Hypothalamus (tissue), 51 donors: ENCODE data around the gene PTX4.

Experiments
- DNase-seq, 51 donors: peaks; one replicate each; lab custom pipeline; 2025; lab: John Stamatoyannopoulos, UW

Gene PTX4

DNA sequence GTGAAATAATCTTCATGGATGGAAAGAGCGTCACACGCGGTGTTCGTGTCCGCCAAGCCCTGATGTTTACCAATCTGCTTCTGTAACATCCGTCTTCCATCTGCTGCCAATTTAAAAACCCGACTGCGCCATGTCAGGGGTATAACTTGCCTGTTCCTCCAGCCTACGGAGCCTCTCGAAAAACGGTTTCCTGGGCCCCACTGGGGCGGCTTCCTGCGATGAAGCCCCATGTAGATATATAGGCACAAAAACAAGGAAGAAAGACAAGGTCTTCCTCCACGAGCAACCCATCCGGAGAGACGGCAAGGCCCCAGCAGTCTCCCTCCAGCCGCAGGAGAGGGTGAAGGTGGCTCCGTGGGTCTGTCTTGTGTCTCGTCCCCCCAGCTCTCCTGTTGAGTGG, at the start of gene PTX4:
Gene PTX4, minus strand, starts transcription at position 326 of the 400 bp plus-strand sequence. Its CDS starts 35 bp downstream, at position 291.
- no peak for DNase-seq

DNA sequence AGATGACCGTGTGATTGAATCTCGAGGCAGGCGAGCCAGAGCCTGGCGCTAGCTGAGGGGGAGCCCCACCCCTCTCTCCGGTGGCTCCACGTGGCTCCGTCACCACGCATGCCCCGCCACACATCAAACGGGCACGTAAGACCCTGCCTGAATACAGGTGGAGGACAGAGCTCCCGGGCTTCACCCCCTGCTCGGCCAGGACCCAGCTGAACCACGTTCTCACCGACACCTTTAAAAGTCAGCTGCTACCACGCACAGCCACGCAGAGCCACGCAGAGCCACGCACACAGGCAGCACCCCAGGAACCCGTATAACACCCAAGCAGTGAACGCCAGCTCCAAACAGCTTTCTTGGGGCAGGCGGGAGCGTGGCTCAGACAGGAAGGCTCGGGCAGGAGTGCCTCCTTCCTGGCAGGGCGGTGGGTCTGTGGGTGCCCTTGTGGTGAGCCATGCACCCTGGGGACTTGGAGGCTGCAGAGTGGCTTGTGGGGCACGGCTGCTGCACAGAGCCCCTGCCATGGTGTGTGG, 49.1 kb upstream of the PTX4 start:
- DNase-seq, result no peak

GRCh38 chr16:1537138-1537577, 48.4 kb upstream of the PTX4 start:
- DNase-seq, result no peak

DNA sequence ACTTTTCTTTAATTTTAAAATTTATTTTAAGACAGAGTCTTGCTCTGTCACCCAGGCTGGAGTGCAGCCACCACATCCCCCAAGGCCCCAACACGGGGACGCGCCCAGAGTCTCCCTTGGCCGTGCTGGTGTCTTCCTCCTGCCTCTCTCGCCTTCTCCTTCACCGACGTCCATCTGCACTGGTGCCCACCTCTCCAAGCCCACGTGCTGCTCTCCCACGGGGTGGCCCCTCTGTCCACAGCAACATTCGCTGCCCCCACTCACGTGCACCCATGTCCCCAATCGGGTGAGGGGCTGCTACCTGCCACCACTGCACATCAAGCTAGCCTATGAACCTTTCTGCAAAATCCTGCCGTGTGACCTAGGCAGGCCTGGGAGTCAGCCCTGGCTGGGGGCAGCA, 47.9 kb upstream of the PTX4 start:
- DNase-seq, result no peak

GRCh38 chr16:1535391-1536291, 46.9 kb upstream of the PTX4 start:
- no peak for DNase-seq

- no peak for DNase-seq
Measured at GRCh38 chr16:1534021-1535020, 45.6 kb upstream of the PTX4 start.

DNA sequence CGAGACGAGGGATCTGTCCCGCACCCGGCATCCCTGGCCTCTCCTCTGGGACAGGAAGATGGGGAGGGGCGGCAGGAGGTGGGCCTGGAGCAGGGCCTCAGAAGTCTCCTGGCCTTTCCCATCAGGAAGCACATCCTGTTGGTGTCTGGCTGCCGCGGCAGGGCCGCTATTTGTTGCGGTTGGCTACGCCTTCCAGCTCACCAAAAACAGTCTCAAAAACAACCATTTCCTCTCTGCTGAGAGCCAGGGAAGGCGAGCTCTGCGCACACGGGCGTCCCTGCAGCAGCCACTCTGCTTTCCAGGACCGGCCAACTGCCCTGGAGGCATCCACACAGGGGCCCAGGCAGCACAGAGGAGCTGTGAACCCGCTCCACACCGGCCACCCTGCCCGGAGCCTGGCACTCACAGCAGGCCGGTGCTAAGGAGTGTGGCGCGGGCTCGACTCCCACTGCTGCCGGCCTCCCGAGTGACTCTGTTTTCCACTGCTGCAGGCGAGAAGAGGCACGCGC, 44.8 kb upstream of the PTX4 start, which contains the start of gene TMEM204:
Gene TMEM204, plus strand, starts transcription at position 224 of the 509 bp plus-strand sequence. CDS start 610 bp downstream, outside the sequence.
- DNase-seq, result no peak

GRCh38 chr16:1532771-1533170, 44.0 kb upstream of the PTX4 start:
- DNase-seq, result no peak

DNA sequence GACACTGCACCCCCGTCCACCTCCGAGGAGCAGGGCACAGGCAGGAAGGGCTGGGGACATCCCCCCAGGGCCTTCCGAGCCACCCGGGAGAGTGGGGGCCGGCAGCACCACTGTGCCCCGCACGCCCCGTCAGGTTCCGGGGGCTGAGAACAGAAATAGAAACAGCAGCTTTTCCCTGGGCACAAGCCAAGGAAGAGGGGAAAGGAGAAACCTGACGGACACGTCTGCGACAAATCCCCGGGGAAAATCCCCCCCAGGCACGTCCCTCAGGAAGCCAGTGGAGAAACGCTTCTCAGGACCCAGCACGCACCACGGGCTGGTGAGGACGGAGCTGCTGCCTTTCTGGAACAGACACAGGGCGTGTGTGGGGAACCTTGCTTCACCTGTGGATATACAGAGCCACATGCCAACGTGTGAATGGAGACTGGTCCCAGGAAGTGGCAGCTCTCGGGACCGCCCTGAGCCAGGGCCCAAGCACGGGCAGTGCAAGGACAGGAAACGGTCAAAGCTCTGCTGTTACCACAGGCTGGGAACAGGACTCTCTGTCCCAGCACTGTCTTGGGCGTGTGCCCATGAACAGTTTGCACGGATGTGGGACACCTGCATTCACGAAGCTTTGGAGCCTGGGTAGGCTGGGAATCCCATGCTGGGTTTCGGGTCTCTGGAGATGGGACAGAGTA, 43.5 kb upstream of the PTX4 start:
- peak in 1 of 51 donors; percentile 4 for DNase-seq

DNA sequence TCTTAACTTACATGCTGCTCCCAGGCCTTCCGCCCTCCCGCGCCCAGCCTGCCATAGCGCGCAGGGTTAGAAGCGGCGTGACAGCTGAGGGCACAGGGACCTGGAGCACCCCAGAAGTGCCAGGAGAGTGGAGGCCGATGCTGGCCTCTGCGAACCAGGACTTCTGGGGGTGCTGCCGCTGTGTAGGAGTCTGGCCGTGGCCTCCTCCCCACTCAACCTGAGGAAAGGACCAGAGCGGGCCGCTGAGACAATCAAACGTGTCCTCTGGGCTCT, 42.8 kb upstream of the PTX4 start:
- DNase-seq, result no peak

DNA sequence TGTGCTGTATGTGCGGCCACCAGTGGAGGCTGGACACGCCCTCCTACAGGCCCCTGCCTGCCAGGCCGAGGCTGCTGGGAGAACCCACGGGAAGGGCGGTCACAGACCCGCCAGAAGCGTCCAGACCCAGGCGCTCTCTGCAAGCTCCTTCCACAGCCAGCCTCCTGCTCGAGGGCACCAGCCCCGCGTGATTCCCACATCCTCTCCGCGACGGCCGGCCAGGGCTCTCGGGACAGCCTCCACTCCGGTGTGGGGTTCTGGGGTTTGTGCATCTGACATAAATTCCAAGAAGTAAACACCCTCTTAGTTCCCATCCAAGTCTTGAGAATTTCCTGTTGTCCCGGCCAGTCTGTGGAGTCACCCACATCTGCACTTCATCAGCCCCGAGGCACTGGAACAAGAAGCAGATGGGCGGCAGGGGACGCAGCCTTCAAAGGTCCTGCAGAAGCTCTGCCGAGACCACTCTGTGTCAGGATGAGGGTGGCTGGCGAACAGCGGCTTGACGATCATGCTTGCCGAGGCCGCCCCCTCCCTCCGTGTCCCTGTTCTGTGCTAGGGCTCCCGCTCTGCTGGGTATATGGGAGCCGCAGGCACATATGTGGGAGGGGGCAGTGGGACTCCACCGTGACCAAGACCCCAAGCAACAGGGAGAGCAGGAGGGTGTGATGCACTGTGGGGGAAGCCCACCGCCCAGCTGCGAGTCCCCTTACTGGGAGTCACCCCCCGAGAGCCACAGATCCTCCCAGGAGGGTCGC, 42.3 kb upstream of the PTX4 start:
- no peak for DNase-seq

DNA sequence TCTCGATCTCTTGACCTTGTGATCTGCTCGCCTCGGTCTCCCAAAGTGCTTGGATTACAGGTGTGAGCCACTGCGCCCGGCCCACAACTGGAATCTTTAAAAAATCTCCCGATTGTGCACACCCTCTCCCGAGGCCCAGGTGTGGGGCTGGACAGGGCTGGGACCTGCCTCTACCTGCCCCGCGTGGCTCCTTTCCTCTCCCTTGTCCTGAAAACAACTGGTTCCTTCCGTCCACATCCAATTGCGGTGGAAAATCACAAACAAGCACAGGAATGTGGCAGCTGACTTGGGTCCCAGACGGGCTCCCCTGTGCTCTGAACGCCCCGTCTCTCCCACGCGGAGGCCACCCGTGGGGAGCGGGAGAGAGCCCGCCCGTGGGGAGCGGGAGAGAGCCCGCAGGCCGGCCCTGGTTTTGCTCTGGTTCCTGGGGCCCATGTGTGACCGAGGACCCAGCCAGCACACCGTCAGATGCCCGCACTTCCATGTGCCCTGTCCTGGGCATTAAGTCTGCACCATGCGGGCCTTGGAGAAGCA, 41.7 kb upstream of the PTX4 start:
- no peak for DNase-seq

GRCh38 chr16:1528921-1529537, 40.3 kb upstream of the PTX4 start:
- no peak for DNase-seq

DNA sequence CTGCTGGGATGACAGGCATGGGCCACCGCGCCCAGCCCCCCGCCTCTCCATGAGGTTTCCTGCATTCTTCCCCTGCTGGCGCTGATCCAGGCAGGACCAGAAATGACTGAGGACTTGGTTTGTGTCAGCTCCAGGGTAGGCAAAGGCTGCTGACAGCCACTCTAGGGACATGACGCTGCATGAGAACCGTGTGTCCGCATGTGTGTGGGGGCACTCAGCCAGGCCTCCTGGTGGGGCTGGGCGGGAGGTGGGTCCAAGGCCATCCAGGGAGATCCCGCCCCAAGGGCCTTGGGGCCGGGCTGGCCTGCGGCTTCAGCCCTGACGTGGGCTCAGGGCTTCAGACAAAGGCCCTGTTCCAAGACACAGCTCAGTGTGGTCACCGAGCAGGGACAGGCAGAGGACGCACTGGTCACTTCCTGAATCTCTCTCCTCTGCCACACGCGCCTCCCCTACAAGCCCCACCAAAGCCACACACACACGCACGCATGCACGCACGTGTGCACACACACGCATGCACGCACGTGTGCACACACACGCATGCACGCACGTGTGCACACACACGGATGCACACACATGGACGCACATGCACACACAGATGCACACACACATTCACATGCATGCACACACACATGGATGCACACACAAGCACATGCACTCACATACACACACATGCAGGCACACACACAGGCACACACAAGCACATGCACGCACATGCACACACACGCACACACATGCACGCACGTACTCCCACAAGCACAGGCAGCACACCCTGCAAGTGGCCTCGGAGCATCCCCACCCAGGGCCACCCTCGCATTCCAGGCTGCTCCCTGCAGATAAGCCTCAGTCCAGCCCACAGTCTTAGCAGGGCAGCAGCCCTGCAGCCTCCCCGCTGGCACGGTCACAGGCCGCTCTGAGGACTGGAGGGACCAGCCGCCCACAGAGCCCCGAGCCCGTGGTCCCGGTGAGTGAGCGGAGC, 39.4 kb upstream of the PTX4 start:
- DNase-seq, result no peak

DNA sequence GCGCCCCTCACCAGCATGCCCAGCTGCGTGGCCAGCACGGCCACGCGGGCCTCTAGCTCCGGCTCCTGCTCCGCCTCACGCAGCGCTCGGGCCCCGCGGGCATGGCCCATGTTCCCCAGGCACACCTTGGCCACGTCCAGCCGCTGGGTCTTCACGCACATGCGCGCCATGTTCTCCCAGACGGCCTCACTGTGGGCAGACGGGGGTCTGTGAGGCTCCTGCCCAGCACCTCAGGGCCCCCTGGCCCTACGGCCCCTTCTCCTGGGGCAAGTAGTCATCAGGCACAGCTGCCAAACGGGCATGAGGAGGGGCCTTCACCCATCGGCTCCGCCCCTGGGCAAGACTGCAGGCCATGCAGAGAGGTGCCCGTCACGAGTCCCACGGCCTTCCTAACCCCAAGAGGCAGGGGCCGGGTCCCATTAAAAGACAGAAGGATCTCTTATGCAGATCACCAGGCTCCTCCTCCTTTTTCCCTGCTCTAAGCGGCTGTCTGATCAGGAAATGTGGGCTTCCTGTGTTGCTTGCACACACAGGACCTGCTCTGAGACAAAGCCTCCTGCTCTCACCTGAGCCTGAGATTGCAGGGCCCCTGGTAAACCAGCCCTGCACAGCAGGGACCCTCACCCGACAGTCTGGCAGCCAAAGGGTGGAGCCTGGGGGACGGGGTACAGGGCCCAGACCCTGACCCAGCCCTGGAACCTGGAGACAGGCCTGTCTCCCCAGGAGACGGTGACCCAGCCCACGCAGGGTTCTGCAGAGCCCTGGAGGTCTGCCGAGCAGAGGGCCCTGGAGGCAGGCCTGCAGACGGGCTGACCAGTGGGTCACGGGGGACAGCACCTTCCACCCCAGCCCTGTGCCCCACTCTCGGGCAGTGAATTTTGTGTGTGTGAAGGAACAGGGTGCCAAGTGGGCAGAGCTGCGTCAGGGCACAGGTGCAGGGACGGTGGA, 38.1 kb upstream of the PTX4 start:
- no peak for DNase-seq

DNA sequence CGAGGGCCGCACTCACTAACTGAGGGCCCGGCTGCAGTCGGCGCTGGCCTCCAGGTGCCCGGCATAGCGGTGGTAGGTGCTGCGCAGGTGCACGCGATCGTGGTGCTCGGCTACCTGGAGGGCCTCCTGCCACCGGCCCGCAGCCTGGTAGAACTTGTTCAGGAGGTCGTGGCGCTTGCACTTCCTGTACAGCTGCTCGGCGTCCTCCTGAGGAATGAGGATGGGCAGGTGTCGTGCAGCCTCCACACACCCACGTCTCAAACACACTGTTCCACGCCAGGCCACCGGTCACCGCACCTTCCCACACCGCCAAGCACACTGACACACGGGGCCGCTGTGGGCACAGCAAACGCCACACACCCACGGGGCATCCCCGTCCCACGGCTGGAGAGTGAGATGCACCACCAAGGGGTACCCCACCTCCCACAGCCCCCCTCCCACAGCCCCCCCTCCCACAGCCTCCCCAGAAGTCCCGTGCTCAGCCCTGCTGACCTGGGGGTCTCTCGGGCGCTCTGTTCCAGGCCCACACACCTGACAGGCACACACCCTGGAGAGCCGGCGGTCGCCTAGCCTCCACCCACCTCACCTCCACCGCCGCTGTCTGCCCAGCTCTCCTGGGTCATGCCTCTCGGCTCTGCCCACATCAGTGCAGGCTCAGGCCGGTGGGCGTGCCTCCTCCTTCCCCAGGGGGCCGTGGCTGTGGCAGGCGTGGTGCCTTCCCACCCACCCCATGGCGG, 37.3 kb upstream of the PTX4 start:
- DNase-seq, result no peak
